CD4-positive, alpha-beta memory T cell (primary cell): ENCODE data around the gene ABCC10. TPM values are rescaled to one million over a fixed set of nuclear protein-coding genes. Genes with fewer than 3 reads are reported as not detected.

Experiments
- CTCF ChIA-PET: fragments of 350-600 bp; sonication (Branson Sonifier 250); formaldehyde crosslinking; loops from one replicate; lab custom pipeline; 2021; ENCODE audit warnings: inconsistent platforms; ENCODE audit not compliant: partially characterized antibody; lab: Charles Lee
- POLR2A ChIA-PET: fragments of 350-600 bp; sonication (Branson Sonifier 250); formaldehyde crosslinking; loops from one replicate; lab custom pipeline; 2021; ENCODE audit not compliant: partially characterized antibody; lab: Charles Lee
- DNase-seq, 5 donors: peaks; one replicate each; pipeline versions ENCODE4 v3.0.0 to v3.0.0-alpha.2; 2020 to 2022; ENCODE audit warnings: mixed read lengths in 1 of 5
- H3K27ac ChIP-seq: one replicate; pipeline ENCODE4 v1.7.0; 2013; ENCODE audit warnings: low read depth, low read length
- H3K27me3 ChIP-seq: 2 replicates; pipeline ENCODE4 v1.7.0; 2013; ENCODE audit warnings: mild to moderate bottlenecking, low read length, moderate library complexity; ENCODE audit not compliant: insufficient read depth
- H3K36me3 ChIP-seq: 2 replicates; pipeline ENCODE4 v1.7.0; 2013; ENCODE audit warnings: mild to moderate bottlenecking, low read length, moderate library complexity; ENCODE audit not compliant: insufficient read depth
- H3K4me1 ChIP-seq: 2 replicates; pipeline ENCODE4 v1.7.0; 2013; ENCODE audit warnings: mild to moderate bottlenecking, low read length, moderate library complexity; ENCODE audit not compliant: insufficient read depth
- H3K4me3 ChIP-seq, 2 donors: one replicate each; pipeline ENCODE4 v1.7.0; 2013; ENCODE audit warnings: low read length in 2 of 2, mild to moderate bottlenecking in 1 of 2
- H3K9me3 ChIP-seq, 2 donors: one replicate each; pipeline ENCODE4 v1.7.0; 2013; ENCODE audit warnings: low read length in 2 of 2, control low read depth in 1 of 2; ENCODE audit not compliant: control insufficient read depth in 1 of 2
- H3K27ac Mint-ChIP-seq, 7 donors: one replicate each; pipeline ENCODE4 v1.8.0; 2020 to 2021; ENCODE audit warnings: mixed read lengths in 7 of 7, mild to moderate bottlenecking in 6 of 7, inconsistent platforms in 3 of 7, moderate library complexity in 3 of 7
- H3K27me3 Mint-ChIP-seq, 2 donors: one replicate each; pipeline ENCODE4 v1.8.0; 2020 to 2021; ENCODE audit warnings: mixed read lengths in 2 of 2
- H3K36me3 Mint-ChIP-seq, 2 donors: one replicate each; pipeline ENCODE4 v1.8.0; 2020 to 2021; ENCODE audit warnings: mixed read lengths in 2 of 2, inconsistent platforms in 1 of 2, mild to moderate bottlenecking in 1 of 2
- H3K4me1 Mint-ChIP-seq, 4 donors: one replicate each; pipeline ENCODE4 v1.8.0; 2020 to 2021; ENCODE audit warnings: mixed read lengths in 4 of 4, mild to moderate bottlenecking in 1 of 4
- H3K4me3 Mint-ChIP-seq, 8 donors: one replicate each; pipeline ENCODE4 v1.8.0; 2020 to 2021; ENCODE audit warnings: mixed read lengths in 8 of 8, mild to moderate bottlenecking in 7 of 8, moderate library complexity in 6 of 8, inconsistent platforms in 3 of 8
- H3K9me3 Mint-ChIP-seq, 8 donors: one replicate each; pipeline ENCODE4 v1.8.0; 2020 to 2021; ENCODE audit warnings: mixed read lengths in 8 of 8, mild to moderate bottlenecking in 5 of 8, inconsistent platforms in 3 of 8, moderate library complexity in 1 of 8
- intact Hi-C: fragments of 100-400 bp; cut with micrococcal nuclease; formaldehyde crosslinking; loops from one replicate; pipeline ENCODE4 v1.15.1; 2023
- polyA plus RNA-seq, 2 donors: library from polyadenylated mRNA; unstranded; fragments of 300-500 nt; fragmentation: Illumina TruSeq; gene quantifications; one replicate each; pipeline ENCODE4 v1.2.3, GENCODE V29; 2021
- total RNA-seq, 2 experiments: library from RNA; stranded (reverse); gene quantifications; one replicate each; pipeline ENCODE4 v1.2.3, GENCODE V29; 2021

ABCC10 gene
- total and polyA plus RNA-seq, 4 experiments from 2014 or later, result 11.4 to 80.0 (median 47.4) TPM

DNA sequence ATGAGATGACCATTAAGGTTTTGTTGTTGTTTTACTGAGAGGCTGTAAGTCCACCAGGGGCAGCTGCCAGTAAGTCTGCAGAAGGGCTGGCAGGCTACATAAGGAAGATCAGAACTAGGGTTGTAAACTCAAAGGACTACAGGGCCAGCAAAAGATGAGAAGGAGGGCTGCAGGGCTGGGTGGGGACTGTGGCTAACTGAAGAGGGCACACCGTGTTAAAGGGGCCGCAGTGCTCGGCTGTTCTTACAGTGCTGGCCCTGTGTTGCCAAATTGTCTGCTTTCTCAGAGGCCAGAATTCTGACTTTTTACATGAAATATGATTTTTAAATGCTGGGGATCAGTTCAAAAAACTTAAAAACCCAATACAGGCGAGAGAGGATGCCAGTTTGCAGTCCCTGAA lies 32.4 kb upstream of the ABCC10 start:
- Histone ChIP-seq H3K27me3 (no peaks in the 10 kb centered on the region), H3K4me3 (no peak overlapping the region), H3K4me1 (peaks cover 30% of the 10 kb centered on the region), H3K36me3 (no peaks in the 10 kb centered on the region), H3K9me3 (no peaks in the 10 kb centered on the region), H3K27ac (no peak overlapping the region)
- Mint-ChIP-seq H3K27ac (peak overlapping the region in 4 of 7 donors; percentile 12 to 73 (median 23)), H3K4me3 (peak overlapping the region in 1 of 8 donors; percentile 11), H3K27me3 (peaks cover 0 to 7% of the 10 kb centered on the region in 2 donors), H3K4me1 (peaks cover 24 to 48% (median 31%) of the 10 kb centered on the region in 4 donors), H3K36me3 (no peaks in the 10 kb centered on the region), H3K9me3 (no peaks in the 10 kb centered on the region)
- POLR2A ChIA-PET, result interaction anchor here (0.7 to 1.1 kb wide), 2 partner anchors 25 to 114 kb away, joined by 4 read pairs; partner anchors contain the start of gene ZNF318
- CTCF ChIA-PET, result interaction anchor here (0.7 to 5.7 kb wide), 6 partner anchors 12 to 227 kb away, joined by 3 to 49 read pairs (median 4); partner anchors contain the start of gene CRIP3
- intact Hi-C loops, result no loop called here
- no peak for DNase-seq

DNA sequence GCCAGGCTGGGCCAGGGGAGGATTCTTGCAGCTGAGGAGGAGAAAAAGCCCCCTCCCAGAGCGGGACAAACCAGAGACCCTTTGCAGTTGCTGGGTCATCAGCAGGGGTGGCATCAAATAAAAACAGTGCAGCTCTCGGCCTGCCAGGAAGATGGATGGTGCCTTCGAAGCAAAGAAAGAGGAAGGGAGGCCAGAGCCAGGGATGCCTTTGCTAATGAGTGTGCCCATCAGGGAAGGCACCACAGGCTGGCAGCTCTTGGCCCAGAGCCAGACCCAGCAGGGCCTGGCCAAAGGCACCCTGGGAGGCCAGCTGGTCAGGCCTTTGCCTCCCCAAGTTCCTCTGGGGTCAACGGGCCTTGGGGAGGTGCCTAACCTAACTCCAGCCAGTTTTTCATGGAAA lies 31.6 kb upstream of the ABCC10 start:
- ChIA-PET CTCF (interaction anchor here (1.0 to 5.7 kb wide), 7 partner anchors 13 to 138 kb away, joined by 3 to 70 read pairs (median 4); partner anchors contain the start of gene CRIP3), POLR2A (interaction anchor here (0.7 to 1.4 kb wide), 2 partner anchors 26 to 113 kb away, joined by 4 read pairs; partner anchors contain the start of gene ZNF318)
- no peaks in the 10 kb centered on the region for H3K9me3 Mint-ChIP-seq
- H3K4me3 Mint-ChIP-seq, result no peak overlapping the region
- H3K4me1 Mint-ChIP-seq, result peaks cover 18 to 40% (median 24%) of the 10 kb centered on the region in 4 donors
- H3K27ac Mint-ChIP-seq, result peak overlapping the region in 1 of 7 donors; percentile 38
- no peaks in the 10 kb centered on the region for H3K36me3 Mint-ChIP-seq
- intact Hi-C loops, result no loop called here
- Histone ChIP-seq H3K4me3 (no peak overlapping the region), H3K36me3 (no peaks in the 10 kb centered on the region), H3K27ac (no peak overlapping the region), H3K9me3 (no peaks in the 10 kb centered on the region), H3K27me3 (no peaks in the 10 kb centered on the region), H3K4me1 (peaks cover 22% of the 10 kb centered on the region)
- DNase-seq, result no peak
- peaks cover 0 to 4% of the 10 kb centered on the region in 2 donors for H3K27me3 Mint-ChIP-seq

DNA sequence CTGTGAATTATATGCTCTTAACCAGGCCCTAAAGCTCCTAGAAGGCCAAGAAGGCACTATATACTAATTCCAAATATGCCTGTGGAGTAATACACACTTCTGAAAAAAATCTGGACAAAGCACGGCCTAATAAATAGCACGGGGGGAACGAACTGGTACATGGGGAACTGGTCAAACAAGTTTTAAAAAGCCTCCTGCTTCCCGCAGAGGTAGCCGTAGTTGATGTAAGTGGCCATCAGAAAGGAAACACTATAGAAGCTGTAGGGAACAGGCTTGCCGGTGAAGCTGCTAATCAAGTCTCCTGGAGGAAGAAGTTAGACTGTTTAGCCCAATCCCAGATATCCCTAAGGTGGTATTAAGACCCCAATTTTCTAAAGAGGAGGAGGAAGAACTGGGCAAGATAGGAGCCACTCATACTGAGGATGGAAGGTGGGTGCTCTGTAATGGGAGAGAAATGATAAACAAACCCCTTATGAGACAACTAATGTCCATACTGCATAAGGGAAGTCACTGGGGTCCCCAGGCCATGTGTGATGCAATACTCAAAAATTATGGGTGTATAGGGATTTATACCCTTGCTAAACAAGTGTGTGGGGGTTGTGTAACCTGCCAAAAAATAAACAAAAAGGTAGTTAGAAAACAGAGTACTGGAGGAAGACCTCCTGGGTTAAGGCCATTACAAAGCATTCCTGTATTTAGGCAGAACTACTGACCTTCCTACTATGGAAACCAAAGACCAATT lies 30.8 kb upstream of the ABCC10 start:
- Mint-ChIP-seq H3K36me3 (no peaks in the 10 kb centered on the region), H3K9me3 (no peaks in the 10 kb centered on the region), H3K27me3 (no peaks in the 10 kb centered on the region), H3K4me1 (peaks cover 10 to 32% (median 16%) of the 10 kb centered on the region in 4 donors), H3K27ac (peak overlapping the region in 3 of 7 donors; percentile 31 to 78 (median 62)), H3K4me3 (peak overlapping the region in 1 of 8 donors; percentile 1)
- intact Hi-C loops, result no loop called here
- H3K4me1 ChIP-seq, result peaks cover 14% of the 10 kb centered on the region
- ChIA-PET POLR2A (interaction anchor here (1.4 to 2.0 kb wide), 3 partner anchors 13 to 27 kb away, joined by 4 to 19 read pairs (median 13); partner anchors contain the start of gene ZNF318), CTCF (interaction anchor here (1.3 to 5.7 kb wide), 7 partner anchors 12 to 134 kb away, joined by 4 to 70 read pairs (median 11); partner anchors contain the start of genes CRIP3 and ZNF318)
- no peak for DNase-seq
- H3K4me3 ChIP-seq, result no peak overlapping the region
- no peaks in the 10 kb centered on the region for H3K9me3 ChIP-seq
- H3K36me3 ChIP-seq, result no peaks in the 10 kb centered on the region
- H3K27ac ChIP-seq, result no peak overlapping the region
- no peaks in the 10 kb centered on the region for H3K27me3 ChIP-seq

DNA sequence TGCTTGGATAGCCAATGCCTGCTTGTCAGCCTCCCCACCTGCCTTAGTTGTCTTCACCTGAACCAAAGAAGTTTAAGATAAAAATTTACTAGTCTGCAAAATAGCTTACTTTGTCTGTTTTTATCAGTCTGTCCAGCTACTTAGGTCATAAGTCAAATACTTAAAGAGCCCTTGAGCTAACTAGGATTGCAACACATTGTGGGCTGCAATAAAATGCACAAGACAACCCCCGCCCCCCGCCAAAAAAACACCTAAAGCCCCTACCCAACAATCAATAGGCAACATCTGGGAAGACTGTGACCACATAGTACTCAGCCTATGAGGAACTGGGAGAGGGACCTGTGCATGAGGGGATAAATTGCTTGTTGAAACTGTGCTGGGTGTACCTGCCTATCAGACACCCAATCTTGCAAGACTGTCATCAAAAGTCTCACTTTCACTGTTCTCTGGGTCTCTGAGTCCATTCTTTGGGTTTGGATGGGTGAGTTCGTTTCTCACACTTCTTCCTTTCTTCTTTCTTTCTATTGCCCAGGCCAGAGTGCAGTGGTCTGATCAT lies 27.3 kb upstream of the ABCC10 start:
- no peak overlapping the region for H3K27ac ChIP-seq
- intact Hi-C loops, result no loop called here
- ChIA-PET CTCF (interaction anchor here (1.2 to 5.7 kb wide), 5 partner anchors 16 to 137 kb away, joined by 3 to 70 read pairs (median 26); partner anchors contain the start of gene CRIP3), POLR2A (no interaction called here)
- no peaks in the 10 kb centered on the region for H3K9me3 ChIP-seq
- no peak overlapping the region for H3K4me3 ChIP-seq
- Mint-ChIP-seq H3K27me3 (peaks cover 1 to 4% of the 10 kb centered on the region in 2 donors), H3K36me3 (no peaks in the 10 kb centered on the region), H3K27ac (no peak overlapping the region), H3K9me3 (no peaks in the 10 kb centered on the region), H3K4me3 (no peak overlapping the region), H3K4me1 (peaks cover 2 to 6% (median 5%) of the 10 kb centered on the region in 4 donors)
- no peak for DNase-seq
- H3K36me3 ChIP-seq, result no peaks in the 10 kb centered on the region
- no peaks in the 10 kb centered on the region for H3K27me3 ChIP-seq
- H3K4me1 ChIP-seq, result peaks cover 4% of the 10 kb centered on the region

DNA sequence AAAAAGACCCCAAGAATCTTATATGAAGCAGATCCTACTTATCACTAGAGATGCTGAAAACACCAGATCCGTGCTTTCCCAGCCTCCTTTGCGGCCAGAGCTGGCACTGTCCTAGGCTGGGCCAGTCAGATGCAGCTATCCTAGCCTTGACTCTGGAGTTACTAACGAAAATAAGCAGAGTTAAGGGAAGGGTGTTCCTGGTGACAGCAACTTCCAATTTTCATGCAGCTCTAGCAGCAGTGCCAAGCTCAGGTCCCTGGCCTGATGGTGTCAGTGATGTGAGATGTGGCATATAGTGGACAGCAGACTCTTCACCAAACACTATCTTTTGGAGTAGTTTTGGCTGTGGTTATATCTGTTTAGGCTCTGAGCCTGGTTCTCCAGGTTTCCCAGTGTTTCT lies 25.6 kb upstream of the ABCC10 start:
- H3K4me3 Mint-ChIP-seq, result no peak overlapping the region
- no peak overlapping the region for H3K27ac ChIP-seq
- H3K9me3 ChIP-seq, result no peaks in the 10 kb centered on the region
- peaks cover 2 to 6% (median 5%) of the 10 kb centered on the region in 4 donors for H3K4me1 Mint-ChIP-seq
- no peak overlapping the region for H3K4me3 ChIP-seq
- H3K9me3 Mint-ChIP-seq, result peaks cover 0 to 2% (median 0%) of the 10 kb centered on the region in 8 donors
- H3K27me3 ChIP-seq, result no peaks in the 10 kb centered on the region
- H3K36me3 Mint-ChIP-seq, result no peaks in the 10 kb centered on the region
- CTCF ChIA-PET, result interaction anchor here (0.8 to 1.6 kb wide), 2 partner anchors 46 to 172 kb away, joined by 3 to 6 read pairs; no protein-coding TSS in a partner anchor
- DNase-seq, result no peak
- no peak overlapping the region for H3K27ac Mint-ChIP-seq
- H3K27me3 Mint-ChIP-seq, result peaks cover 6 to 7% of the 10 kb centered on the region in 2 donors
- intact Hi-C loops, result no loop called here
- peaks cover 4% of the 10 kb centered on the region for H3K4me1 ChIP-seq
- POLR2A ChIA-PET, result no interaction called here
- no peaks in the 10 kb centered on the region for H3K36me3 ChIP-seq

DNA sequence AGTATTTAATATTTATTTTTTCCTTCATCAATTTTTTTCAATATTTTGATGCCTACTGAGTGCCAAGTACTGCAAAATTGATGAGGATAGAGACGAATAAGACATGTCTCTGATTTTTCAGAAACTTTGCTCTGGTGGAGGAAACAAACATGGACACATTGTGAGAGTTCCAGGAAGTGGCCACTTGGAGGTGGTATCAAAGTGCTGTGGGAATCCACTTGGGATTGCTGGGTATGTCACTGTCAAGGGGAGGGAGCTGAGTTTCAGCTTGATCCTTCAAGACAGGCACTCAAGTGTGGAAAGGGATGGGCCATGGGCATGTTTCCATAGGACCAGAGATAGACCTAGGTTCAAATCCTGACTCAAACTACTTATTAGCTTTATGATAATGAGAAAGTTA lies 24.5 kb upstream of the ABCC10 start:
- no peaks in the 10 kb centered on the region for H3K9me3 ChIP-seq
- H3K4me3 ChIP-seq, result no peak overlapping the region
- no peak overlapping the region for H3K27ac ChIP-seq
- H3K36me3 ChIP-seq, result no peaks in the 10 kb centered on the region
- DNase-seq, result no peak
- intact Hi-C loops, result no loop called here
- H3K4me3 Mint-ChIP-seq, result no peak overlapping the region
- peaks cover 6 to 11% of the 10 kb centered on the region in 2 donors for H3K27me3 Mint-ChIP-seq
- H3K27ac Mint-ChIP-seq, result no peak overlapping the region
- ChIA-PET POLR2A (no interaction called here), CTCF (interaction anchor here (1.6 kb wide), 1 partner anchor 47 kb away, joined by 6 read pairs; no protein-coding TSS in a partner anchor)
- H3K4me1 Mint-ChIP-seq, result peaks cover under 1 to 3% (median 2%) of the 10 kb centered on the region in 4 donors
- peaks cover 0 to 2% (median 0%) of the 10 kb centered on the region in 8 donors for H3K9me3 Mint-ChIP-seq
- no peaks in the 10 kb centered on the region for H3K36me3 Mint-ChIP-seq
- no peaks in the 10 kb centered on the region for H3K27me3 ChIP-seq
- peaks cover 4% of the 10 kb centered on the region for H3K4me1 ChIP-seq

DNA sequence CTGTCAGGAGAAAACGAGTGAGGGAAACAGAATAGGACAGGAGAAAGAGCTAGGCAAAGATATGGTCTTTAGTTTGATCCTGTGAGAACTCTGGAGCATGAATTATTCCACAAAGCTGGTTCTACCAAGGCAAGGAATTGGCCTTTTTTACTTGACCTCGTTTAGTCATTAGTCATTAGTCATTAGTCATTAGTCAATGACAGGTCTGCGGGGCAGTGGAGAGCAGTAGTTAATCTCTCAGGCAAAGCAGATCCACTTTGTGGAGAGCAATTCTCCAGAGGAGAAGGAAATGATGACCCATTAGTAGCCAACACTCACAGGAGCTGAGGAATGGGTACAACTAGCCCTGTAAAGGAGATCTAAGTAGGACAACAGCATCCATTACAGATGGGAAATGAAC lies 22.0 kb upstream of the ABCC10 start:
- peaks cover 0 to 4% of the 10 kb centered on the region in 2 donors for H3K36me3 Mint-ChIP-seq
- CTCF ChIA-PET, result no interaction called here
- no peak overlapping the region for H3K27ac ChIP-seq
- no peak overlapping the region for H3K4me3 ChIP-seq
- intact Hi-C loops, result no loop called here
- H3K4me3 Mint-ChIP-seq, result no peak overlapping the region
- no peaks in the 10 kb centered on the region for H3K4me1 ChIP-seq
- peaks cover 11 to 14% of the 10 kb centered on the region in 2 donors for H3K27me3 Mint-ChIP-seq
- no peak for DNase-seq
- H3K27me3 ChIP-seq, result no peaks in the 10 kb centered on the region
- H3K36me3 ChIP-seq, result no peaks in the 10 kb centered on the region
- H3K4me1 Mint-ChIP-seq, result no peaks in the 10 kb centered on the region
- POLR2A ChIA-PET, result interaction anchor here (1.4 to 1.5 kb wide), 2 partner anchors 22 to 35 kb away, joined by 3 read pairs; no protein-coding TSS in a partner anchor
- no peaks in the 10 kb centered on the region for H3K9me3 ChIP-seq
- H3K9me3 Mint-ChIP-seq, result peaks cover 0 to 2% (median 0%) of the 10 kb centered on the region in 8 donors
- no peak overlapping the region for H3K27ac Mint-ChIP-seq
